HepG2 (cell line): Measurements from ENCODE around the gene ANKS1B.

Source experiments
- CTCF ChIP-seq: sonication (generic); formaldehyde crosslinking; IDR thresholded peaks from 2 replicates; pipeline ENCODE4 v1.5.0; 2020; ENCODE audit warnings: mild to moderate bottlenecking, missing genetic modification reagents, moderate library complexity
- EZH2 ChIP-seq: conservative IDR thresholded peaks from 2 replicates; pipeline ENCODE4 v1.6.1; 2012; ENCODE audit warnings: mild to moderate bottlenecking, low read depth, low read length, moderate library complexity
- KDM5A ChIP-seq: fragments of 200-600 bp; sonication (generic); IDR thresholded peaks from 2 replicates; pipeline ENCODE4 v1.7.0; 2018; ENCODE audit warnings: antibody characterized with exemption, mild to moderate bottlenecking, low read length, borderline replicate concordance
- MAZ ChIP-seq, 2 experiments: sonication (generic) in 1 of 2; formaldehyde crosslinking in 1 of 2; IDR thresholded peaks; 2 replicates each; pipeline versions ENCODE4 v1.5.0 to v1.6.1; 2012 to 2020; ENCODE audit warnings: low read depth in 2 of 2, mild to moderate bottlenecking in 2 of 2, borderline replicate concordance in 1 of 2, improper control_type of control experiment in 1 of 2, low read length in 1 of 2, missing genetic modification reagents in 1 of 2, moderate library complexity in 1 of 2
- MXD4 ChIP-seq: IDR thresholded peaks from 2 replicates; pipeline ENCODE4 v1.6.1; 2016; ENCODE audit warnings: mild to moderate bottlenecking, missing biosample characterization, missing genetic modification reagents
- NFIC ChIP-seq: IDR thresholded peaks from 2 replicates; pipeline ENCODE4 v1.6.1; 2012; ENCODE audit warnings: mild to moderate bottlenecking, low read length, inconsistent platforms
- PAF1 ChIP-seq: IDR thresholded peaks from 2 replicates; pipeline ENCODE4 v1.6.1; 2016; ENCODE audit warnings: missing genetic modification reagents, missing compliant biosample characterization
- POLR2AphosphoS5 ChIP-seq: IDR thresholded peaks from 2 replicates; pipeline ENCODE4 v1.6.1; 2012; ENCODE audit warnings: low read depth, low read length
- REST ChIP-seq, 2 experiments: IDR thresholded peaks; 2 replicates each; pipeline ENCODE4 v1.6.1; 2011 to 2012; ENCODE audit warnings: low read length in 2 of 2, borderline replicate concordance in 1 of 2, low read depth in 1 of 2, mild to moderate bottlenecking in 1 of 2, moderate library complexity in 1 of 2
- SOX5 ChIP-seq: IDR thresholded peaks from 2 replicates; pipeline ENCODE4 v1.6.1; 2016; ENCODE audit warnings: borderline replicate concordance
- ZBTB26 ChIP-seq: IDR thresholded peaks from 2 replicates; pipeline ENCODE4 v1.6.1; 2016; ENCODE audit warnings: missing compliant biosample characterization, missing genetic modification reagents, borderline replicate concordance
- ZBTB40 ChIP-seq, 2 experiments: fragments of 450-650 bp in 1 of 2; sonication (generic) in 1 of 2; formaldehyde crosslinking in 1 of 2; IDR thresholded peaks; 2 replicates each; pipeline versions ENCODE4 v1.6.1 to v1.8.0; 2016 to 2022; ENCODE audit warnings: antibody characterized with exemption in 1 of 2, mild to moderate bottlenecking in 1 of 2, missing genetic modification reagents in 1 of 2
- ZNF225 ChIP-seq: sonication (generic); formaldehyde crosslinking; IDR thresholded peaks from 2 replicates; pipeline ENCODE4 v1.4.0; 2020; ENCODE audit warnings: mild to moderate bottlenecking, missing genetic modification reagents

- no peak for TF ChIP-seq ZNF225 (CRISPR knock-in tag)
- no peak for TF ChIP-seq REST (IDR thresholded peaks at IDR 0.05; ENCODE audit: borderline replicate concordance in 1 of 2, low read depth in 1 of 2, low read length in 2 of 2)
- no peak for TF ChIP-seq ZBTB26
- TF ChIP-seq NFIC: no peak
- no peak for TF ChIP-seq PAF1
- TF ChIP-seq SOX5 (CRISPR knock-in tag): no peak
- no peak for TF ChIP-seq MXD4 (CRISPR knock-in tag)
- no peak for TF ChIP-seq KDM5A
- TF ChIP-seq POLR2AphosphoS5: no peak
- no peak for TF ChIP-seq CTCF (CRISPR knock-in tag)
- TF ChIP-seq MAZ (IDR thresholded peaks at IDR 0.05; ENCODE audit: borderline replicate concordance, low read depth, low read length): no peak
- no peak for TF ChIP-seq MAZ (CRISPR knock-in tag; IDR thresholded peaks at IDR 0.05; ENCODE audit: low read depth)
- no peak for TF ChIP-seq EZH2
- no peak for TF ChIP-seq ZBTB40 (IDR thresholded peaks at IDR 0.05)
- TF ChIP-seq ZBTB40 (CRISPR knock-in tag; IDR thresholded peaks at IDR 0.05): no peak
Observed at GRCh38 chr12:99620159-99620479, 364.6 kb downstream of the ANKS1B start.
